BJ (cell line): ENCODE data around the gene RAB27A. TPM values are rescaled to one million over a fixed set of nuclear protein-coding genes. Genes with fewer than 3 reads are reported as not detected.
A peak's percentile ranks its signal among the peaks of the same experiment; 100 is the strongest.

Experiments used
- CTCF ChIA-PET: fragments of 350-600 bp; formaldehyde crosslinking; extraction: SDS; loops from one replicate; lab custom pipeline; 2021; ENCODE audit warnings: antibody characterized with exemption, inconsistent platforms; lab: Yijun Ruan, JAX
- POLR2A ChIA-PET: fragments of 300-600 bp; sonication (Branson Sonifier 250); formaldehyde crosslinking; extraction: SDS; loops from one replicate; lab custom pipeline; 2021; ENCODE audit warnings: antibody characterized with exemption; lab: Charles Lee
- DNase-seq: peaks from one replicate; pipeline ENCODE4 v3.0.0-alpha.2; 2011; ENCODE audit warnings: low read depth
- H3K27me3 ChIP-seq: 2 replicates; pipeline ENCODE4 v1.6.0; 2011; ENCODE audit warnings: low read length; ENCODE audit not compliant: control insufficient read depth, insufficient read depth
- H3K36me3 ChIP-seq: 2 replicates; pipeline ENCODE4 v1.5.1; 2011; ENCODE audit warnings: low read length; ENCODE audit not compliant: control insufficient read depth, insufficient read depth
- H3K4me3 ChIP-seq: 2 replicates; pipeline ENCODE4 v1.5.1; 2011; ENCODE audit warnings: low read depth, mild to moderate bottlenecking, control low read depth, low read length
- polyA plus RNA-seq: library from polyadenylated mRNA; depleted of rRNA; stranded (reverse); fragments of >200 nt; gene quantifications from 2 replicates; pipeline ENCODE4 v1.2.3, GENCODE V29; 2011
- TF ChIP-seq, protein P1 (sequence below): IDR thresholded peaks from 2 replicates; pipeline ENCODE4 v1.5.1; 2011; ENCODE audit warnings: low read depth, mild to moderate bottlenecking, control low read depth, inconsistent platforms, low read length, moderate library complexity; ENCODE audit not compliant: insufficient read depth

RAB27A gene
- polyA plus RNA-seq, 1 experiment, result 12.1 TPM

DNA sequence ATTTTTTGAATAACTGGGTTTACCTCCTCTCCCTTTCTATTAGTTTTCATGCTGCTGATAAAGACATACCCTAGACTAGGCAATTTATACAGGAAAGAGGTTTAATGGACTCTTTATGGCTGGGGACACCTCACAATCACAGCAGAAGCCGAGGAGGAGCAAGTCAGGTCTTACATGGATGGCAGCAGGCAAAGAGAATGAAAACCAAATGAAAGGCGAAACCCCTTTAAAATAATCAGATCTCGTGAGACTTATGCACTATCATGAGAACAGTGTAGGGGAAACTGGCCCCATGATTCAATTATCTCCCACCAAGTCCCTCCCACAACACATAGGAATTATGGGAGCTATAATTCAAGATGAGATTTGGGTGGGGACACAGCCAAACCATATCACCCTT, 90.9 kb downstream of the RAB27A start:
- no peaks in the 10 kb centered on the region for H3K36me3 ChIP-seq
- no peak overlapping the region for H3K4me3 ChIP-seq
- DNase-seq, result no peak
- CTCF ChIA-PET, result no interaction called here
- TF ChIP-seq, protein P1, sequence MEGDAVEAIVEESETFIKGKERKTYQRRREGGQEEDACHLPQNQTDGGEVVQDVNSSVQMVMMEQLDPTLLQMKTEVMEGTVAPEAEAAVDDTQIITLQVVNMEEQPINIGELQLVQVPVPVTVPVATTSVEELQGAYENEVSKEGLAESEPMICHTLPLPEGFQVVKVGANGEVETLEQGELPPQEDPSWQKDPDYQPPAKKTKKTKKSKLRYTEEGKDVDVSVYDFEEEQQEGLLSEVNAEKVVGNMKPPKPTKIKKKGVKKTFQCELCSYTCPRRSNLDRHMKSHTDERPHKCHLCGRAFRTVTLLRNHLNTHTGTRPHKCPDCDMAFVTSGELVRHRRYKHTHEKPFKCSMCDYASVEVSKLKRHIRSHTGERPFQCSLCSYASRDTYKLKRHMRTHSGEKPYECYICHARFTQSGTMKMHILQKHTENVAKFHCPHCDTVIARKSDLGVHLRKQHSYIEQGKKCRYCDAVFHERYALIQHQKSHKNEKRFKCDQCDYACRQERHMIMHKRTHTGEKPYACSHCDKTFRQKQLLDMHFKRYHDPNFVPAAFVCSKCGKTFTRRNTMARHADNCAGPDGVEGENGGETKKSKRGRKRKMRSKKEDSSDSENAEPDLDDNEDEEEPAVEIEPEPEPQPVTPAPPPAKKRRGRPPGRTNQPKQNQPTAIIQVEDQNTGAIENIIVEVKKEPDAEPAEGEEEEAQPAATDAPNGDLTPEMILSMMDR, result no peak
- POLR2A ChIA-PET, result no interaction called here
- H3K27me3 ChIP-seq, result no peaks in the 10 kb centered on the region

DNA sequence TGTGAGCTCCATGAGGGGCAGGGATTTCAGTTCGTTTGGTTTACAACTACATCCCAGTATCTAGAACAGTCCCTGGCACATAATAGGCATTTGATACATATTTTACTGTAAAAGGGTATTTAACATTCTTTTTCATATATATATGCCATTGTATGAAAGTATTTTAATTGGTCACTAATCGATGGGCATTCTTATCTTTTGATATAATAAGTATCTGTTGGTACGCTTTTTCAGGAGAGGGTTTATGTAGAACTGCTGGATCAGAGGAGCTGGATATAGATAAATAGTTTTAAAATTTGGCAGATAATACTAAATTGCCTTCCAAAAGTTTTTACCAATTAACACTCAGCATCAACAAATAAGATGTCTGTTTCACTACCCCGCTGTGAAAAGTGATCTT, 91.9 kb downstream of the RAB27A start:
- Histone ChIP-seq H3K27me3 (no peaks in the 10 kb centered on the region), H3K36me3 (no peaks in the 10 kb centered on the region), H3K4me3 (peak overlapping the region; percentile 81)
- TF ChIP-seq, protein P1, result no peak
- POLR2A ChIA-PET, result no interaction called here
- CTCF ChIA-PET, result interaction anchor here (0.7 to 1.5 kb wide), 4 partner anchors 10 to 93 kb away, joined by 3 to 4 read pairs (median 4); no protein-coding TSS in a partner anchor
- no peak for DNase-seq

DNA sequence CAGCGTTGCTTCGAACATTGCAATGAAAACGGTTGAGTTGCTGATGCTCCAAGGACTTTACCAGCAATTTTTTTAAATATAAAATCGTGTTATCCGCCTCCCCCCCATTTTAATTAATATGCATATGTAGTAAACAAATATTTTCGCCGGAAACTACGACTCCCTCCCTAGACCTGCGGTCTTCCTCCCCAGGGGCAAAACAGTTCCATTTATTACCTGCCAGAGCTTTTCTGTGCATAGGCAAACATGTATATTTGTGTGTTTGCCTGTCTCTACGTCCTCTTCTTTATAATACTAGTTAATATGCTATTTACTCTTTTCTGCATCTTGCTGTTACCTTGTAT, 92.3 kb downstream of the RAB27A start:
- Histone ChIP-seq H3K27me3 (no peaks in the 10 kb centered on the region), H3K4me3 (peak overlapping the region; percentile 81), H3K36me3 (no peaks in the 10 kb centered on the region)
- no peak for DNase-seq
- CTCF ChIA-PET, result interaction anchor here (0.7 to 1.5 kb wide), 8 partner anchors 10 to 238 kb away, joined by 3 to 4 read pairs (median 3); partner anchors contain the start of genes PIGB and PIGBOS1
- POLR2A ChIA-PET, result interaction anchor here (1.2 kb wide), 1 partner anchor 121 kb away, joined by 5 read pairs; the partner anchor contains the start of genes PIGB and PIGBOS1
- TF ChIP-seq, protein P1, result no peak

DNA sequence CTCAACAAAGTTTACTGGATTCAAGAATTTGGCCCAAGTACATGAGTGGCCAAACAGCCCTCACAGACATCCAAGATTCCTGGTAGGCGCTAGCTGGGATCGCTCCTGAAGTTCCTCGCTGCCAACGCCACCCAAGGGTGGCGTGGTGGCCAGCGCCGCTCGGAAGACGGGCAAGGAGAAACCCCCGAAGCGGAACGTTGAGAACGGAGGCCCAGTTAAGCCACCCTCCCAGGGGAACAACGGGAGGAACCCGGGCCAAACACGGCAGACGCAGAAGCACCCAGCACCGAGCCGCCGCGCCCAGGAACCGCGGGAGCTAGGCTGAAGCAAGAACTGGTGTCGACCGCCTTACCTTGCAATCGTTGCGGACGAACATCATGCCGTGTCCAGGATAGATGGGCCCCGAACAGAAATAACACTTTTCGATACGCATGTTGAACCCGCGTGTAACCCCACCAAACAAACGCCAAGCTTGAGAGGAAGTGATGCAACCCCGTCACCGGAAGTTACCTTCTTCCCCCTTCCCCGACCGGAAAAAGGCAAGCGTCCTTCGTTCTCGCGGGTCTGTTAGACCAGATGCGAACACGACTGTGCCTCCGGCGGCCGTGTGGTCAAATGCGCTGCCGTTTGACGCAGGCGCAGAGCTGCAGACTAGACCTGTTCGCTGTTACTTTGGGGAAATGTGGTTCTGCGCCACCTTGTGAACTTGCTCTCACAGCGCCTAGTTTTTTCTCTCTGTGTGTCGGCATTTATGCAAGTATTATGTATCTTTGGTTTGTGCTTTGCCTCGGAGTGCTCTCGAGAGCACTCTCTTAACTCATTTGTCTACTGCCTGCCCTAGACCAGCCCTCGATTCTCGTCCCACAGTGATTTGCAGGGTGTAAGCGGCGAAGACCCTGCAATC, 92.9 kb downstream of the RAB27A start, which contains the start of gene RSL24D1:
Gene RSL24D1 (minus strand): TSS at position 484 of the 904 bp plus-strand sequence. CDS start 51 bp downstream, at position 433.
- DNase-seq, result peak; percentile 95
- H3K36me3 ChIP-seq, result peaks cover 3% of the 10 kb centered on the region; the same call in 1 of the 2 replicates
- ChIA-PET CTCF (interaction anchor here (0.7 to 1.5 kb wide), 10 partner anchors 9 to 239 kb away, joined by 3 to 4 read pairs (median 3); partner anchors contain the start of genes PIGB and PIGBOS1), POLR2A (interaction anchor here (1.2 kb wide), 1 partner anchor 122 kb away, joined by 5 read pairs; the partner anchor contains the start of genes PIGB and PIGBOS1)
- H3K27me3 ChIP-seq, result no peaks in the 10 kb centered on the region
- peak within 1 kb of the TSS; percentile 81 for H3K4me3 ChIP-seq
- TF ChIP-seq, protein P1, result peak; percentile 49

DNA sequence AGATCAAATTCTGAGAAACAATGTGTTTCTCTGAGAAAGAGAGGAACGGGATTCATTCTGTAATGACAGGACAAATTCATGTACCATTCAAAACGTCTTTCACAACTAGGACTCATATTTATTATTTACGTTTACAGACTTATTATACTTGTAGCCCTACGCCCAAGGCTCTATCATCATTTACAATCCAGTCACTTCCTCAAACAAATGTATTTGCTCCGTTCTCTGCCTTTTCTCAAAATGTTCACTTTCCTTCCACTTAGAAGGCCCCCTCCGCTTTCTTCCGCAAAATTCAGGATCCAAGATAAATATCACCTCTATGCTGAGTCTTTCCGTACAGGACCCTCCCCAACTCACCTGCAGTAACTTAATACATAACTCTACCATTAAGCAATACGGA, 93.6 kb downstream of the RAB27A start:
- Histone ChIP-seq H3K27me3 (no peaks in the 10 kb centered on the region), H3K4me3 (peak overlapping the region; percentile 81), H3K36me3 (peaks cover 3% of the 10 kb centered on the region; the same call in 1 of the 2 replicates)
- TF ChIP-seq, protein P1, result no peak
- no peak for DNase-seq
- CTCF ChIA-PET, result interaction anchor here (0.8 to 1.4 kb wide), 5 partner anchors 9 to 239 kb away, joined by 3 to 4 read pairs (median 3); no protein-coding TSS in a partner anchor
- POLR2A ChIA-PET, result no interaction called here
